ENCODE results near the gene DIPK1B.

DIPK1B gene

GRCh38 chr9:136696502-136696901 is 15.9 kb upstream of the DIPK1B start:
- CTCF ChIA-PET: no interaction called here
- no peak for DNase-seq (ENCODE audit: low spot score)
- POLR2A ChIA-PET (ENCODE audit: low non-redundant PET): no interaction called here
- H3K27ac ChIP-seq: peak overlapping the region; percentile 84
- no peak for TF ChIP-seq CTCF (conservative IDR thresholded peaks at IDR 0.05; ENCODE audit: low read depth)

DNA sequence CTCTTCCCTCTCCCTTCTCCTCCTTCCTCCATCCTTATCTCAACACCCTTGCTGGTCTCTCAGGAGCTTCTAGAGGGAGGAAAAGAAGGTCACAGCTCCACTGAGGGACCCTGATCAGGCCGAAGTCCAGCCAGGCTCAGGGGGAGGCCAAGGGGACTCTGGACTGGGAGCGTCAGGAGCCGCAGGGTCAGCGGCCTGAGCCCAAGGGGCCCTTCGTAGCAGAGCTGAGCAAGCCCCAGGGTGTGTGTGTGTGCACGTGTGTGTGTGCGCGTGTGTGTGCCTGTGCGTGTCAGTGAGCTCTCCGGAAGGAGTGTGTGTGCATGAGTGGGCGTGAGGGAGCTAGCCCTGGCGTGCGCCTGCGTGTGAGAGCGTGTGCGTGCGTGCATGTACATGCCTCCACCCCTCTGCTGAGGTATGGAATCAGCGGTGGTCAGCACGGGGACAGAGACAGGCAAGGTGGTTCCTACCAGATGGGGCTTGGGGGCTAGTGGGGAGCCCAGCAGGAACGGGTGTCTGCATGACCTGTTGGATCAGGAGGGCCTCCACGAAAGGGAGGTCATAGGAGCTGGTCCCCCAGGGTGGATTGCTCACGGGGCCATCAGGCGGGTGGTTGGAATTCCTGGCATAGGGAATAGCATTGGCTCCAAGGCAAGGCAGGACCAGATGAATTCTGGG is 15.1 kb upstream of the DIPK1B start:
- H3K27ac ChIP-seq: no peak overlapping the region
- CTCF ChIA-PET: no interaction called here
- no peak for TF ChIP-seq CTCF (conservative IDR thresholded peaks at IDR 0.05; ENCODE audit: low read depth)
- POLR2A ChIA-PET (ENCODE audit: low non-redundant PET): no interaction called here
- DNase-seq (ENCODE audit: low spot score): no peak

DNA sequence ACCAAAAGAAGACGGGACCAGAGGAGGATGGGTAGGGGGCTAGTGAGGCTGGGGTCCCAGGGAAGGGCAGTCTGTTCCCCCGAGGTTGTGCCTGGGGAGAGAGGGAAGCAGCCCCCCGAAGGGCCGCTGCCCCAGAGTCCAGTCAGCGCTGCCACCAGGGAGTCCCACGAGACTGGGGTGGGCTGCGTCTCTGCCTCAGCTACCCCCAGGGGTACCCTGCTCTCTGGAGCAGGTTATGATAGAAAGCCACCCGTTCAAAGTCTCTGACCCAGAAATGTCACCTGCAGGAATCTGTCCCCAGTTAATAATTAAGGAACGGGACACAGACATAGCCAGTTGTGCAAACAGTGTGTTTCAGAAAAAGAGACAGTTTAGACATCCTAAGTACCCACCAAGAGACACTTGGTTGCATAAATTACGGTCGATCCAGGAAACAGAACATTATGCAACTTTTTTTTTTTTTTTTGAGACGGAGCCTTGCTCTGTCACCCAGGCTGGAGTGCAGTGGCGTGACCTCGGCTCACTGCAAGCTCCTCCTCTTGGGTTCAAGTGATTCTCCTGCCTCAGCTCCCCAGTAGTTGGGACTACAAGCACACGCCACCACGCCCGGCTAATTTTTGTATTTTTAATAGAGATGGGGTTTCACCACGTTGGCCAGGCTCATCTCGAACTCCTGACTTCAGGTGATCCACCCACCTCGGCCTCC is 14.4 kb upstream of the DIPK1B start:
- ChIA-PET CTCF (interaction anchor here (0.6 to 0.7 kb wide), 2 partner anchors 24 to 37 kb away, joined by 3 to 4 read pairs; no protein-coding TSS in a partner anchor), POLR2A (ENCODE audit: low non-redundant PET) (no interaction called here)
- TF ChIP-seq CTCF (conservative IDR thresholded peaks at IDR 0.05; ENCODE audit: low read depth): no peak
- DNase-seq (ENCODE audit: low spot score): no peak
- no peak overlapping the region for H3K27ac ChIP-seq

DNA sequence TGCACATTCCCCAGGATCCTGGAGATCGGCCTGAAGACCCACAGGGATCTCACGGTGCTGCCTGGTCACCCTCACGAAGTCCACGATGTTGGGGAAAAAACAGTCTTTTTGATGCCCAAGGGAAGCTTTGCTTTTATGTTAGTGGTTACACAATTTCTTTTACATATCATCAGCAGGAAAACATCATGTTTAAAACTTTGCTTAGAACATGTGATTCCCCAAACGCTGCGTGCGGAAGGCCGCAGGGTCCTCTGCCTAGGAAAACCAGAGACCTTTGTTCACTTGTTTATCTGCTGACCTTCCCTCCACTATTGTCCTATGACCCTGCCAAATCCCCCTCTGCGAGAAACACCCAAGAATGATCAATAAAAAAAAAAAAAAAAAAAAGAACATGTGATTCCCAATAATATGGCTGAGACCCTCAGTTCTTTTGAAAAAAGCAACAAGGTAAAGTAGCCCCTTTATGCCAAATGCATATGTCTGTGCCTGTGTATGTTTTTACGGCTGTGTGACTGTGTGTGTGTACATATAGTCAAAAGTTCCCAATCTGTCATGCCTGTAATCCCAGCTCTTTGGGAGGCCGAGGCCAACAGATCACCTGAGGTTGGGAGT is 13.6 kb upstream of the DIPK1B start:
- ChIA-PET CTCF (interaction anchor here (0.6 kb wide), 2 partner anchors 36 to 401 kb away, joined by 3 read pairs; no protein-coding TSS in a partner anchor), POLR2A (ENCODE audit: low non-redundant PET) (interaction anchor here (0.6 kb wide), 1 partner anchor 30 kb away, joined by 3 read pairs; no protein-coding TSS in a partner anchor)
- no peak overlapping the region for H3K27ac ChIP-seq
- no peak for TF ChIP-seq CTCF (conservative IDR thresholded peaks at IDR 0.05; ENCODE audit: low read depth)
- no peak for DNase-seq (ENCODE audit: low spot score)

DNA sequence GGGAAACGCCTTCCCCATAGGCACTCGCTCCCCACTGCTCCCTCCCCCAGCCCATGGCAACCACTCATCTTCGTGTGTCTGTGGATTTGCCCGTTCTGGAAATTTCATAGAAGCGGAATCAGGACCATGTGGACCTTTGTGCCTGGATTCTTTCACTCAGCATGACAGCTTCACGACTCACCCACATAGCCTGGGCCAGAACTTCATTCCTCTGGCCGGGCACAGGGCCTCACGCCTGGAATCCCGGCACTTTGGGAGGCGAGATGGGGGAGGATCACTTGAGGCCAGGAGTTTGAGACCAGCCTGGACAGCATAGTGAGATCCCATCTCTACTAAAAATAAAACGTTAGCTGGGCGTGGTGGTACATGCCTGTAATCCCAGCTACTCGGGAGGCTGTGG is 12.1 kb upstream of the DIPK1B start:
- POLR2A ChIA-PET (ENCODE audit: low non-redundant PET): no interaction called here
- TF ChIP-seq CTCF (conservative IDR thresholded peaks at IDR 0.05; ENCODE audit: low read depth): no peak
- no peak for DNase-seq (ENCODE audit: low spot score)
- 0 out of 2 replicates have a peak overlapping the region, but pooled peaks have one; percentile 0 for H3K27ac ChIP-seq
- CTCF ChIA-PET: interaction anchor here (0.6 to 1.0 kb wide), 2 partner anchors 29 to 152 kb away, joined by 3 to 4 read pairs; no protein-coding TSS in a partner anchor

DNA sequence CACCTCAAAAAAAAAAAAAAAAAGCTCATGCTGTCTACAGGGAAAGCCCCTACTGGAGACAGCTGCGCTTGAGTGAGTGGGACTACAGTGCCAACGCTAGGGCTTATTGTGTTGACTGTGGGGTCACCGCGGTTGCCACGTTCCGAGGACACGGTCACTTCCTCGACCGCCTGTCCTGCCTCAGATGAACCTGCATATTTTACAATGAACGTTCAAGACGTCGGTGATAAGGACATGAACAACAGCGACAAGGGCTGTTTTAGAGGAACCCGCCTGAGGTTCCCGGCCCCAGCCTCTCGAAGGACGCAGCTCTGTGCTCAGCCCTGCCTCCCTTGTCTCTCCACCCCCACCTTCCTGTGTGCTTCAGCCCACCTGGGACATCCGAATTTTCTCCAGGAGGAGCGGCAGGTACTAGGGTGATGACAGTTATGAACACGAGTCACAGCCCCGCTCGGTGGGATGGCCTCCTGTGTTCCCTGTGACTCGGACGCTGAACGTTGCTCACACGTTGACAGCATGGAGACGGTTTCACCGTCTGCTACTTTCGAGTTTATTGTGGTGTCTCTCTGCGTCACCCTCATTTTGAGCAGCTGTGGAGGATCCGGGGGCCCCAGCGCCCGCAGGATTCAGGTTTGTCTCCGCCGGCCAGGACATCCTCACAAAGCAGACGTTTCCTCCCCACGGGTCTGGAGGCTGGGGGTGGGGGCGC is 11.3 kb upstream of the DIPK1B start:
- CTCF ChIA-PET: no interaction called here
- POLR2A ChIA-PET (ENCODE audit: low non-redundant PET): interaction anchor here (0.7 kb wide), 1 partner anchor 27 kb away, joined by 3 read pairs; no protein-coding TSS in a partner anchor
- no peak for TF ChIP-seq CTCF (conservative IDR thresholded peaks at IDR 0.05; ENCODE audit: low read depth)
- no peak overlapping the region for H3K27ac ChIP-seq
- DNase-seq (ENCODE audit: low spot score): no peak

Measured in RWPE1 (cell line).